DMS 273 (cell line): ENCODE results near the gene PRKRA.
"Not testable (repeated sequence)": the region's sequence is repeated elsewhere in the genome, so short reads cannot be mapped to it uniquely, and the experiment has no call there.

Experiments
- DNase-seq: peaks from one replicate; lab custom pipeline; 2025; ENCODE audit not compliant: unreplicated experiment; lab: John Stamatoyannopoulos, UW

PRKRA gene

GRCh38 chr2:178450774-178451525, at the start of gene PRKRA, which contains the start of gene PJVK:
PRKRA (minus strand) TSS chr2:178451175; CDS start chr2:178451030, 145 bp downstream.
PJVK (plus strand) TSS chr2:178451378; CDS start chr2:178453410, 2,032 bp downstream.
- DNase-seq = peak; percentile 98

DNA sequence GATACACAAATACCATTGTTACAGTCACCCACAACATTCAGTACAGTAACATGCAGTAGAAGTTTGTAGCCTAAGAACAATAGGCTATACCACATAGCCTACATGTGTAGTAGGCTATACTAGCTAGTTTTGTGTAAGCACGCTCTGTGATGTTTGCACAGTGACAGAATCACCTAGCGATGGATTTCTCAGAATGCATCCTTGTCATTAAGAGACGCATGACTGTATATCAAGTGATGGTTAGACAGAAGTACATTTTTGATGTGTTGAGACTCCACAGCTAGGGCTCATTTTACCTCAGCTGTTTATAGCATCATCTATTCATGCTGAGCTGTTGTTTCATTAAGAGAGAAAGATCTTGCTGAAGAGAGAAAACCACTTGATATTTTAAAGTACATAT, 48.7 kb upstream of the PRKRA start:
- DNase-seq = no peak

DNA sequence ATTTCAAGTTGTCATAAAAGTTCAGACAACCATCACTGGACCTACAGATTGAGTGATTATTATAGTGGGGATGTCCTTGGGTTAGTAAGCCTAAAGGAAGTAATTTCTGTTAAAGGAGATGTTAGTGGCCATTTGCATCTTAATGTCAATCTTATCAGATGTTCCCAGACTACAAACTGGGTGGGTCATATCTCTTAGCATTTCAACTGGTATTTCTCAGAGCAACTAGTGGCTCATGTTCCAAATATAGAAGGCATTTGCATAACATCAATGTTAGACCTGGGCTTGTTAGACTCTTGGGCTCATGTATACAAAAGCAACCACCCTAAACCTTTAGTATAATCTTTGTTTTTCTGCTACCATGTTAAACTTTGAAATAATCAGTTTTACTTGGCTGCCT, 47.2 kb upstream of the PRKRA start:
- no peak for DNase-seq

DNA sequence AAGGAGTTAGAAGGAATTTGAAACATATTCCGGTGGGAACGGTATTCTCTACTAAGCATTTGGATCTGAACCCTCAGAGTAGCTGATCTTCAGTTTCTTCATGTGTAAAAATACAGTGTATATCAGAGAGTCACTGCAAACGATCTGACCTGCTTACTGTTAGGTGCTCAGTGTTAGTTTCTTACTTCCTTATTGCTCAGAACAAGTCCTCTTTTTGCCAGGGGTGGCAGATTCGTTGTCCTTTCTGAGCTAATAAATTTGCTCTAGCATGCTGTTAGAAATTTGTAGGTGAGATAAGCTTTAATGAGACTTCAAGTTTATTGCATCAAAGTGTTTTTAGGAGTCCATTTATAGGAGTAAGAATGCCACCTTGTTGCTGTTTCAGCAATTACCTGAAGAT, 45.1 kb upstream of the PRKRA start:
- no peak for DNase-seq

DNA sequence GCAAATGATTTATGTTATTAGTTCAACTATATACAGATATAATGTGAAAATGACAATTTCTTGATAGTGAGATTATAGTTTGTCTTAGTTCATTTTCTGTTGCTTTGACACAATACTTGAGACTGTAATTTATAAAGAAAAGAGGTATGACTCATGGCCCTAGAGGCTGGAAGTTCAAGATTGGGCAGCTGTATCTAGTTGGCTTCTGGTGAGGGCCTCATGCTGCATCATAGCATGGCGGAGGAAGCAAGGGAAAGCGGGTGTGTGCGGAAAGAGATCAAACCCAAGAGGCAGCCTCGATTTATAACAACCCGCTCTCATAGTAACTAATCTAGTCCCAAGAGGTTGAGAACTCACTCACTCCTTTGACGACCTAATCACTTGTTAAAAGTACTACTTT, 40.6 kb upstream of the PRKRA start:
- DNase-seq = no peak

DNA sequence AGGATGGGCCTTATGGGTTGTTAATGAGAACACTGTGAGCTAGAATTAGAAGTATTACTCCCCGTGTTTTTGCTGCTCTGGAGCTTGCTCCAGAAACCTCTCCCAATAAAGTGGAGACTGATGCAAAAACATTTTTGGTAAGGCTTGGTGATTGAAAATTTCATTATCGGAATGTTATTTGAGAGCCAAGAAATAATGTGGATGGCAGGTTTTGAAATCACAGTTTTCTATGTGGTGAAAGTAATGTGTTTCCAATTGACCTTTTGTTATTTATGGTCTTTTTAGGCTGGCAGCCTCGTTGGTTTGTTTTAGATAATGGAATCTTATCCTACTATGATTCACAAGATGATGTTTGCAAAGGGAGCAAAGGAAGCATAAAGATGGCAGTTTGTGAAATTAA, 34.4 kb upstream of the PRKRA start:
- DNase-seq = no peak

GRCh38 chr2:178484245-178485041, 33.5 kb upstream of the PRKRA start:
- peak; percentile 57 for DNase-seq

GRCh38 chr2:178482437-178482836, 31.5 kb upstream of the PRKRA start:
- peak; percentile 8 for DNase-seq

GRCh38 chr2:178480227-178481181, 29.5 kb upstream of the PRKRA start, which contains the start of gene PLEKHA3:
PLEKHA3 (plus strand) TSS chr2:178480457; CDS start chr2:178480870, 413 bp downstream.
- peak; percentile 97 for DNase-seq

DNA sequence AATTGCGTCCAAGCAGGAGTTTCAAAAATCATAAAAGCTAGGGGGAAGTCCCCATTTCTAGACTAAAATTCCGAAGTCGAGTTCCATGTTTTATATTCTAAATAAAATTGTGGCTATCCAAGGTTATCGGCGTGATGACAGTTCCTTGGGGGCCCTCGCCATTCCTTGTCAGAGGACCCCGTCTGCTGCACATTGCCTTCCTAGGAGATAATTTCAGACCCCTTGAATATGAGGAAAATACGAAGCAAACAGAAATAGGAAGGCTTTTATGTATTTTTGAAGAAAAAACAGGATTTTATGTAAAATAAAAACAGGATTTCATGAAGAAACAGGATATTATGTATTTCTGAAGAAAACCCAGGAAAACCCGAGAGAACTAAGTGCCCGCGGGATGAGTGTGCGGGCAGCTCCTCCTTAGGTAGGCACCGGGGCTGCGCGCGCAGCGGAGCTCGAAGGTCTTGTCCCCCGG, 28.8 kb upstream of the PRKRA start:
- no peak for DNase-seq

DNA sequence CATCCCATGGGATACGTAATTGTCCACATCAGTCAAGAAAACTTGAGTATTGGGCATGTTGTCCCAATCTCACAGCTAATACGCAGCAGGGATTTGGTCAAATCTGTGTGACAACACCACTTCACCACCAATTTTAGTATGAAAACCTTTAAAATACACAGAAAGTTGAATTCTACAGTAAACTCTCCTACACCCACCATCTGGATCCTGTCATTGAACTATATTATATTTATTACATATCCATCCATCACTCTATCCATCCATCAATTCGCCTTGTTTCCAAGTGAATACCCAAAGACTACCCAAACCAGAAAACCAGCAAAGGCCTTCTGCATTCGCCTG, 28.3 kb upstream of the PRKRA start:
- peak; percentile 35 for DNase-seq

DNA sequence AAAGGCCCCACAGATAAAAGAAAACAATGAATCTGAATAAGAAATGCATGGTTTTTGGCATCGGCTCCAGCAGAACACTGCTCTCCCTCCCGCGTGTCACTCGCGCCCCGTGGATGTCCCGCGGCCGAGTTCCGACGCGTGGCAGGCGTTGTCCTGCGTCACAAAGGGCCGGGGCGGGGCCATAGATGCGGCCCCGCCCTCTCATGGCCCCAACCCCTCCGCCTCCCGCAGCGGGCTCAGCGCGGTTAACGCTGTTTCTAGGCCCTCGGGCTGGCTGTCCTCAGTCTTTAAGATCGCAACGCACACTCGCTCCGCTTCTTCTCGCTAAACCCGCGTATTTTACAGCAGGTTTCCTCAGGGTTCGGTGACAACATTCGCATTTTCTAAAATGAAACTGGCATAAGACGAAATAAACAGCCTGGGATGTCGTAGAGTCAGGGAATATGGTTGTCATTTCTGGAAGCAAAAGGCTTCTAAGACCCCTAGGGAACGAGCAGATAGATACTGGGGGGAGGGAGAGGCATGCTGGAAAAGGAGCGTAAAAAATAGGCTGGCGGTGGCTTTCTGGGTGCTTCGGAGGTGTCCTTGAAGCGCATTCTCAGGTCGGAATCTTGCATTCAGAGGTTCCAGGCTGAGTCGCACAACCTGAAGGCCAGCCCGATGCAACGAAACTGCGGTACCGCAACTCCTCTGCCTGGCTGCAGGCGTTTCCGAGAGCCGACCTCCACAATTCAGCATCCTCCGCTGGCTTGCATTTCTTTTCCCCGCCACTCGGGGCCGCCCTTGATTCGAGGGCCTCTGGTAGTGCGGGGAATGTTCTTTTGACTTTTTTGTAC, 27.7 kb upstream of the PRKRA start, which contains the start of gene FKBP7:
Gene FKBP7 (minus strand): TSS at position 162 of the 836 bp plus-strand sequence. CDS start 101 bp downstream, at position 61.
- DNase-seq = peak; percentile 94

DNA sequence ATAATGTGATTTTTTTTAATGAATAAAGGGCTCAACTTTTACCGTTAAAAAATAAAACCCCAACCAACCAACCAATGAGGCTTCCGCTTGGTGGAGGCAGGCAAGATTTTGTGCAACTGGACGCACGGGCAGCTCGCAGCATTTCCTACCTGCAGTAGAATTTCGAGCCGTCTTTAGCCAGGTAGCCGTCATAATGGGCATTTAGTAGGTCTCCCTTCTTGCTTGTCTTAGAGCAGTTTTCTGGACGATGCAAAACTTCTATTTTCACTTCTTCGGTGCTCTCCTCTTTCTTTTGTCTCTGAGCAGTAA, 27.1 kb upstream of the PRKRA start:
- peak; percentile 59 for DNase-seq

DNA sequence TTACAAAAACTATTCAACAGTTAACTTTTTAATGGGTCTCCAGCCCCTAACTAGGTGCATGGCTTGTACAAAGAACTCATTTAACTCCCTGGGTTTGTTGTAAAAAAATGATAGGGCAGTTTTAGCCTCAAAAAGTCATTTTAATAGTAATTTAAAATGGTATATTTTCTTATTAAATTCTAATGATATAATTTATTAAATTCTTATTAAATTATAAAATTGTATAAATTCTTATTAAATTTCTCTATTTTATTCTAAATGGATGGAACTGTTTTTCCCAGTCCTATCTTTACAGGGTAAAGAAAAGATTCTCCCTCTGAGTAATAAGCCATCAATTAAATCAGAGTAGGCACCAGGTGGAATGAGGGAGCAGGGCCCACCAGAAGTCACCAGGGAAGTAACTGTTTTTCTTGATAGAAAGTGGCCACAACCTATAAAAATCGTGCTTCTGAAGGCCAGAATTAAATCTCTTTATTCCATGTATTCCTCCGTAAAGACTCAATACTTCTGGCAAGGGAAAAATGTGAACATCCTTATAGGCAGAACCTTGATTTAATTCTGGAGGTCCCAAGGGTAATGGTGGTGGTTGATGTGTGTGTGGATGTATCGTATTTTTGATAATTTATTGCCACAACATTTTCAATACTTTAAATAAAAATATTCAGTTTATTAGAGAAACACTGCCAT, 26.6 kb upstream of the PRKRA start:
- peak; percentile 59 for DNase-seq

GRCh38 chr2:178476477-178476876, 25.5 kb upstream of the PRKRA start:
- no peak for DNase-seq

DNA sequence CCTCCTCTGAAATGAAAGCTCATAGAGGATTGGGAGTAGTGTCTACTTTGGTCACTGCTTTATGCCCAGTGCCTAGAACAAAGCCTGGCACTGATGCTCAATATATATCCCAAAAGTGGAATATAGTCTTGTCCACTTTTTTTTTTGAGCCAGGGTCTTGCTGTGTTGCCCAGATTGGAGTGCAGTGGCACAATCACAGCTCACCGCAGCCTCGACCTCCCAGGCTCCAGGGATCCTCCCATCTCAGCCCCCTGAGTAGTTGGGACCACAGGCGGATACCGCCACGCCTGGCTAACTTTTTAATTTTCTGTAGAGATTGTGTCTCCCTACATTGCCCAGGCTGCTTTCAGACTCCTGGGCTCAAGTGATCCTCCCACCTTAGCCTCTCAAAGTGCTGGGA, 23.6 kb upstream of the PRKRA start:
- DNase-seq = no peak

- DNase-seq = no peak
These were observed 23.0 kb upstream of the PRKRA start for GRCh38 chr2:178473931-178474330.

DNA sequence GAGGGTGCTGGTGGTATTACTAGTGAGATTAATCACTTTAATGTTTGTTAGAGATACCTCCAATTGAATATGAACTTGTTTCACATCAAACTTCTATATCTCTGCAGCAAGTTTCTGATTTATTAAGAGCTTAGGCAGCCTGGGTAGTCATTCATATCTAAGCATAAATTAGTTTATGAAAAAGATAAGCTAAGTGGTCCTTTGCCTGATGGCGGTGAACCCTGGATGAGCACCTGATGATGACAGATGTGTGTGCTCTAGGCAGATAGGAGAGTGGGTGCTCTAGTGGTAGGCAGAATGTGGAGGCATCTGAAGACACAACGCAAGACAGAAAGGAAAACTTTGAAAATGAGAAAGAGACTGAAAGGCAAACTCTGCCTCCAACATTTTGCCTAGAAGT, 22.4 kb upstream of the PRKRA start:
- DNase-seq = no peak

DNA sequence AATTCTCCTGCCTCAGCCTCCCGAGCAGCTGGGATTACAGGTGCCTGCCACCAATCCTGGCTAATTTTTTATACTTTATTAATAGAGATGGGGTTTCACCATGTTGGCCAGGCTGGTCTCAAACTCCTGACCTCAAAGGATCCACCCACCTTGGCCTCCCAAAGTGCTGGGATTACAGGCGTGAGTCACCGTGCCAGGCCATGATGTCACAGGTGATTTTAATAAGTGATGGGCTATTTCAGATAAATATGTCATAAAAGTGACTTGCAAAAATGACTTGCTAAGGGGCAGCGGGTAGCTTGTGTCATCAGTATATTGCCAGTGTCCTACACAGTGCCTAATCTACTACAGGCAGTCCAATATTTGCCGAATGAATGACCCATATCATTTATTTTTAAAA, 20.3 kb upstream of the PRKRA start:
- DNase-seq = not testable (repeated sequence)
